OCI-LY7 (cell line): ENCODE measurements around the gene GGCX.

ENCODE experiments used
- EZH2phosphoT487 ChIP-seq: fragments of 200-600 bp; sonication (generic); IDR thresholded peaks from 2 replicates; pipeline ENCODE4 v1.6.1; 2018; ENCODE audit warnings: low read depth, borderline replicate concordance, mild to moderate bottlenecking, mixed run types, antibody characterized with exemption, low read length, moderate library complexity, mixed read lengths
- TF ChIP-seq, protein P1 (sequence below): fragments of 200-600 bp; sonication (generic); conservative IDR thresholded peaks from 2 replicates; pipeline ENCODE4 v1.5.1; 2014; ENCODE audit warnings: mild to moderate bottlenecking, antibody characterized with exemption, low read length, moderate library complexity, mixed read lengths

GRCh38 chr2:85604568-85605339, 43.5 kb upstream of the GGCX start:
- TF ChIP-seq, protein P1, sequence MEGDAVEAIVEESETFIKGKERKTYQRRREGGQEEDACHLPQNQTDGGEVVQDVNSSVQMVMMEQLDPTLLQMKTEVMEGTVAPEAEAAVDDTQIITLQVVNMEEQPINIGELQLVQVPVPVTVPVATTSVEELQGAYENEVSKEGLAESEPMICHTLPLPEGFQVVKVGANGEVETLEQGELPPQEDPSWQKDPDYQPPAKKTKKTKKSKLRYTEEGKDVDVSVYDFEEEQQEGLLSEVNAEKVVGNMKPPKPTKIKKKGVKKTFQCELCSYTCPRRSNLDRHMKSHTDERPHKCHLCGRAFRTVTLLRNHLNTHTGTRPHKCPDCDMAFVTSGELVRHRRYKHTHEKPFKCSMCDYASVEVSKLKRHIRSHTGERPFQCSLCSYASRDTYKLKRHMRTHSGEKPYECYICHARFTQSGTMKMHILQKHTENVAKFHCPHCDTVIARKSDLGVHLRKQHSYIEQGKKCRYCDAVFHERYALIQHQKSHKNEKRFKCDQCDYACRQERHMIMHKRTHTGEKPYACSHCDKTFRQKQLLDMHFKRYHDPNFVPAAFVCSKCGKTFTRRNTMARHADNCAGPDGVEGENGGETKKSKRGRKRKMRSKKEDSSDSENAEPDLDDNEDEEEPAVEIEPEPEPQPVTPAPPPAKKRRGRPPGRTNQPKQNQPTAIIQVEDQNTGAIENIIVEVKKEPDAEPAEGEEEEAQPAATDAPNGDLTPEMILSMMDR = no peak
- no peak for TF ChIP-seq EZH2phosphoT487
